GM18867 (cell line): ENCODE measurements around the gene NTM.
"Not testable (repeated sequence)": the region's sequence is repeated elsewhere in the genome, so short reads cannot be mapped to it uniquely, and the experiment has no call there.

ENCODE experiments used
- ATAC-seq: cut with Tn5 transposase; IDR thresholded peaks from one replicate; pipeline ENCODE4 v1.9.1; 2021; ENCODE audit warnings: mild to moderate bottlenecking, moderate library complexity; ENCODE audit not compliant: unreplicated experiment

NTM gene

GRCh38 chr11:132050577-132051165 lies 680.3 kb downstream of the NTM start:
- no peak for ATAC-seq

DNA sequence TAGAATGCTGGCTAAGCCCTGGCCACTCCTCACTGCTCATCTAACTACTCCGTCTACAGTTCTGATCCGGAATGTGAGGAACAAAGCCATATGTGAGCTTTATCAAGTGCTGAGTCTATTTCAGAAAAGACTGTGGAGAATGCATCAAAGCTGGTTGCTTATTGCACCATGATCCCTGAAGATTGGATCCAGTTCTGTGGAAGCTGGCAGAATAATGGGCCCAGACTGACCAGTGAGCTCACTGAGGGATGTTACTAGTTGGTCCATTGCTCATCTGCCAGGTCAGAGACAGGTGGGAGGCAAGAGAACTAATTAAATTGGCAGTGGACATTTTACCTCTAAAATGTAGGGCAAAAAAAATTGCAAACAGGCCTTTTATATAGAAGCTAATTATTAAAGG lies 681.3 kb downstream of the NTM start:
- ATAC-seq = no peak

GRCh38 chr11:132052342-132052741 lies 681.9 kb downstream of the NTM start:
- ATAC-seq = no peak

GRCh38 chr11:132052904-132053303 lies 682.5 kb downstream of the NTM start:
- no peak for ATAC-seq

DNA sequence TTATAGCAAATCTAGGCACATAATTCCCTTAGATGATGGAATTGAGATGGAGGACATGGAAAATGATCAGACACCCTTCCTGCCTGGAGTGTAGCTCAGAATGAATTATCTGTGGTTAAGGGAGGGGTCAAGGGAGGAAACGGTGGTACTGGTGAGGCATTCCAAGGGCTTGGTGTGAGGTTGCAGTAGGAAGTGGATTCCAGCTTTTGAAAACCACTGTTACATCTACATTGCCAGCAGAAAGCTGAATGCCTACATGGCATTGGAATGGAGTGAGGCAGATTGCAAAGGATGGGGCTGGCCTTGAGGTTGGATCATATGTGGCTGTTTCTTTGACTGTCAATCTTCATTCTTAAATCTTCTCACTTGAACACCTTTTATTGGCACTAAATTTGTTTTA lies 684.4 kb downstream of the NTM start:
- ATAC-seq = no peak

DNA sequence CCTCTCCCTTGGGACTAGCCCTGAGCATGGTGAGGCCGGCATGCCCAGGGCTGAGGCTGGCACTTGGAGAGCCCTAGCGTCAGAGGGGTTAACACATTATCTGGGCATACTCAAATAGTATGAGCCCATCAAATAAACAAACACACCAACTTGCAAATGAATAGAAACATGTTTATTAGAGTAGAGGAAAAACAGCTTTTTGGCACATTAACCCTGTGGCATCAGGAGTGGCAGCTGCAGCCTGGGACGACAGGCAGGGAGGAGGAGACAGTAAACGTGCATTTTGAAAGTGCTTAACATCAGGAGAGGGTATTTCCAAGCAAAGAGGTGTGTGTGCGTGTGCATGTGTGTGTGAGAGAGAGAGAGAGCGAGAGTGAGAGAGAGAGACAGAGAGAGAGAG lies 684.9 kb downstream of the NTM start:
- no peak for ATAC-seq

DNA sequence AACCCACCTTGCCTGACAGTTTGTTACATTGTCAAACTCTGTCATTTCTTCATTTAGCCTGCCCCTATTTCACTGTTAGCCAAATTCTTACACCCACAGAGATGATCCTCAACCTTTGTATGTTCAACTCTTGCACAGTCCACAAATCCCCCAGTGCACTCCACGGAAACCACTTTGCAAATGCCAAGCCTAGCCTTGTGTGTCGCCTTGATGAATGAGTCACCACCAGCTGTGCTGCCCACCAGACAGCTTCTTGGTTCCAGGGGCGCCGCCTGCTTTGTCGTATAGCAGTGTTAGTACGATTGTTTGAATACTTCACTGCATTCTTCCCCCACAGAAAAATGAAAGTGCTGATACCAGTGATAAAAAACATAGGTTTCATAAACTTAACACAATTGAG lies 686.3 kb downstream of the NTM start:
- ATAC-seq = no peak

GRCh38 chr11:132057266-132057665 lies 686.9 kb downstream of the NTM start:
- ATAC-seq = no peak

DNA sequence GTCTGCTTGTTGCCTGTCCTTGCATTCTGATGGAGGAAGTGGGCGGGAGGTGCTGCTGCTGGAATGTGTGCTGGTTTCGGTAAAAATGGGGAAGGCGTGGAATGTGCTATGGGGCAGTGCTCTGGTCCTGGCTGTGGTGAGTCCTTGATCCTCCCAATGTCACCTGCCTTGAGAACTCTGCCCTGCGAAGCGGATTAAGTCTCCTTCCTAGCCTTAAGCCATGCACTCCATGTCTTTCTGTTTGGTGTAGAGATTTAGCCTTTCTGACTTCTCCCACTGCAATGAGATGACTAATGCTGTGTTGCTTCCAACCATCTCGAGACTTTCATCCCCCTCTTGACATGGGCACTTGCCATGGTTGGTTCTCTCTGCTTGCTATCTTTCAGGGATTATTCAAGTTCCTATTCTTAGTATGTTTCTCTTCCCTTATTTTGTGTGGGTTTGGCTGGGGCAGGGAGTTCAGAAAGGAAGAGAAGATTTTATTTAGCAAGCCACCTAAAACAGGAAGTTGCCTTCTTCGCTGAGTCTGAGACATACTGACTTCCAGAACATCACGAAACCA lies 687.9 kb downstream of the NTM start:
- ATAC-seq = no peak

- ATAC-seq = no peak
Observed at GRCh38 chr11:132060567-132060966, 690.2 kb downstream of the NTM start.

DNA sequence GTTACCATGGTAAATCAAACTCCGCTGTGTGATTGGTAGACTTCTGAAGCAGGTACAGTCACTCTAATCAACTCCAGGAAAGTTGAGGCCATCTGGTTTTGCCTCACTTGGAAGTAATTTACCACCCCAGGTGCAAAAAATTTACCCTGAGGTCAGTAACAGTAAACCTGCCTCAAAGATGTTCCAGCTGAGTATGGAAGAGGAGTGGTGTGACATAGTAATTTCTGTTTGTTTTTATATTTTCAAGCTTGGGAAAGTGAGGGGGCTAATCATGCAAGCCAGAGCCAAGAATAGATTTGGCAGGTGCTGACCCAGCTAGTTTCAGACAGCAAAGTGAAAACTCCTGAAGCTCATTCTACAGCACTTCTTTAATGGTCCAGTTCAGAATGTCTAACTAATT lies 691.6 kb downstream of the NTM start:
- no peak for ATAC-seq

GRCh38 chr11:132062541-132062940 lies 692.1 kb downstream of the NTM start:
- no peak for ATAC-seq

DNA sequence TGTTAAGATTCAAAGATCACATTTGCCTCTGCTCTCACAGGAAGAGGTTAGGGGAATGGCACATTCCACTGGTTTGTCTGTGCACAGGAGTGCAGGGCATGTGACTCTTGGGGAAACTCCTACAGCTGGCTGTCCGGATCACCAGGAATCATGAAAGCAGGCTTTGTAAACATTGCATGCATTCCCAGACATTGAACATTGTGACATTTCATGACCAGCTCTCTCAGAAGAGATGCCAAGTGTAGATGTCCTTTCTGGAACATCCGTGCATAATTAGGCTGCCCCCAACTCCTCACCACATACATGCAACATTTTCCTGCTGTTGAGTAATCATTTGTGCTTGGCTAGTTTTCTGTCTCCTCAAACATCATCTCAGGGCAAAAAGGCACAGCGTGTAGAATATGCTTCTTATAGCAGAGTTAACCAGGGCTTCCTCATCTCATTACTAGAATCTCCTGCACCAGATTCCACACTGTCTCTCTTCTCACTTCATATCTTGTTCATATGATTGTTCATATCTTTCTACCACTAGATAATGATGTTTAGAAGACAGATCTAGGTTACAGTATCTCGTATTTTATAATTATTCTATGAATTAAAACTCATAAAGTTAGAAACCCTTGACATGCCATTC lies 694.7 kb downstream of the NTM start:
- no peak for ATAC-seq

GRCh38 chr11:132068556-132068955 lies 698.1 kb downstream of the NTM start:
- ATAC-seq = no peak

GRCh38 chr11:132069593-132069992 lies 699.2 kb downstream of the NTM start:
- not testable (repeated sequence) for ATAC-seq

GRCh38 chr11:132070907-132071306 lies 700.5 kb downstream of the NTM start:
- not testable (repeated sequence) for ATAC-seq

- ATAC-seq = no peak
Observed at GRCh38 chr11:132072044-132072857, 701.8 kb downstream of the NTM start.

DNA sequence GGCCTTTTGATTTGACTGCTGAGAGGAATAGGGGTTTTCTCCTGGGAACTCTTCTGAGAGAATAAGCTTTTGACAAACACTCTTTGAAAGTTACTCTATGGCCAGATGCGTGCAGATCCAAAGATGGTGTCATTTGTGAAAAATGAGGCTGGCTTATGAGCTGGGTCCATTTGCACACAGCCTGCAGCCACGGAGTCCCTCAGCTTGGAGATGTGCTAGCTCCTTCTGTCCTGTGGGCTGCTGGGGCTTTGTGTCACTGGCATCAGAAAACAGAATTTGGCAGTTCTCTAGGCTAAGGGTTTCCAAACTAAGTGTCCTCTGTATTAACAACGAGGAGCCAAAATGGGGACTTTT lies 702.4 kb downstream of the NTM start:
- ATAC-seq = no peak

- no peak for ATAC-seq
Observed at GRCh38 chr11:132073787-132074186, 703.4 kb downstream of the NTM start.

DNA sequence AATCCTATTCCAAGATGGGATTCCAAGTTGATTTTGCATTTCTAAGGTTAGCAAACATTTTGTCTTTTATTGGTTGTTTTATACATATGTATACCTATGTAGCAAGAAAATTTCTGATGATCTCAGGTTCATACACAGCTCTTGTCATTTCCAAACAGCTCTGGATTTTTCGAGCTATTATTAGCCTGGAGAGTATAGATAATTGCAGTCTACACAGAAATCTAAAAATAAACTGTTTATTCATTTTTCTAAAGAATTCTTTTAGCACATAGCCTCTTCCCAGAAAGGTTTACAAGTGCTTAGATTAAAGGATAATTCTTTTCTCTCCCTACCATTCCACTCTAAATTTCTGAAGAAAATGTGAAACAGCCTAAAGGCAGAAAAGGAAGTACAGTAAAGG lies 705.0 kb downstream of the NTM start:
- no peak for ATAC-seq

- ATAC-seq = no peak
Observed at GRCh38 chr11:132077416-132077815, 707.0 kb downstream of the NTM start.
